NCI-H128 (cell line): ENCODE data around the gene CD86.

Source experiments
- DNase-seq: peaks from one replicate; lab custom pipeline; 2025; ENCODE audit not compliant: unreplicated experiment; lab: John Stamatoyannopoulos, UW

CD86 gene

GRCh38 chr3:122058294-122058693 is 3.1 kb downstream of the CD86 start:
- DNase-seq, result no peak

GRCh38 chr3:122060040-122060698 is 5.0 kb downstream of the CD86 start:
- DNase-seq, result no peak

- DNase-seq, result no peak
Observed at GRCh38 chr3:122063908-122064307, 8.7 kb downstream of the CD86 start.

GRCh38 chr3:122064326-122064725 is 9.2 kb downstream of the CD86 start:
- no peak for DNase-seq

- no peak for DNase-seq
Observed at GRCh38 chr3:122066331-122067213, 11.4 kb downstream of the CD86 start.

GRCh38 chr3:122067214-122067550 is 12.0 kb downstream of the CD86 start:
- DNase-seq, result no peak

GRCh38 chr3:122067588-122068240 is 12.6 kb downstream of the CD86 start:
- no peak for DNase-seq

- DNase-seq, result no peak
Observed at GRCh38 chr3:122074621-122075265, 19.6 kb downstream of the CD86 start.

GRCh38 chr3:122076491-122077292 is 21.5 kb downstream of the CD86 start:
- DNase-seq, result no peak

GRCh38 chr3:122077293-122078234 is 22.4 kb downstream of the CD86 start:
- no peak for DNase-seq

- no peak for DNase-seq
Observed at GRCh38 chr3:122078235-122078935, 23.2 kb downstream of the CD86 start.

GRCh38 chr3:122079524-122080206 is 24.5 kb downstream of the CD86 start:
- no peak for DNase-seq

GRCh38 chr3:122080207-122080587 is 25.0 kb downstream of the CD86 start:
- no peak for DNase-seq

GRCh38 chr3:122081543-122082247 is 26.5 kb downstream of the CD86 start:
- DNase-seq, result no peak

- DNase-seq, result no peak
Observed at GRCh38 chr3:122082357-122082756, 27.2 kb downstream of the CD86 start.

GRCh38 chr3:122084799-122085198 is 29.6 kb downstream of the CD86 start:
- DNase-seq, result no peak

- DNase-seq, result no peak
Observed at GRCh38 chr3:122085673-122086072, 30.5 kb downstream of the CD86 start.

GRCh38 chr3:122088531-122088930 is 33.4 kb downstream of the CD86 start:
- DNase-seq, result no peak
